ENCODE data around the gene IGFL2.

GRCh38 chr19:46107371-46107770, 40.7 kb upstream of the IGFL2 start:
- TF ChIP-seq, protein P1, sequence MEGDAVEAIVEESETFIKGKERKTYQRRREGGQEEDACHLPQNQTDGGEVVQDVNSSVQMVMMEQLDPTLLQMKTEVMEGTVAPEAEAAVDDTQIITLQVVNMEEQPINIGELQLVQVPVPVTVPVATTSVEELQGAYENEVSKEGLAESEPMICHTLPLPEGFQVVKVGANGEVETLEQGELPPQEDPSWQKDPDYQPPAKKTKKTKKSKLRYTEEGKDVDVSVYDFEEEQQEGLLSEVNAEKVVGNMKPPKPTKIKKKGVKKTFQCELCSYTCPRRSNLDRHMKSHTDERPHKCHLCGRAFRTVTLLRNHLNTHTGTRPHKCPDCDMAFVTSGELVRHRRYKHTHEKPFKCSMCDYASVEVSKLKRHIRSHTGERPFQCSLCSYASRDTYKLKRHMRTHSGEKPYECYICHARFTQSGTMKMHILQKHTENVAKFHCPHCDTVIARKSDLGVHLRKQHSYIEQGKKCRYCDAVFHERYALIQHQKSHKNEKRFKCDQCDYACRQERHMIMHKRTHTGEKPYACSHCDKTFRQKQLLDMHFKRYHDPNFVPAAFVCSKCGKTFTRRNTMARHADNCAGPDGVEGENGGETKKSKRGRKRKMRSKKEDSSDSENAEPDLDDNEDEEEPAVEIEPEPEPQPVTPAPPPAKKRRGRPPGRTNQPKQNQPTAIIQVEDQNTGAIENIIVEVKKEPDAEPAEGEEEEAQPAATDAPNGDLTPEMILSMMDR (IDR thresholded peaks at IDR 0.05), result no peak
- no peak for TF ChIP-seq POLR2A (IDR thresholded peaks at IDR 0.05)
